Activated effector memory CD4-positive, alpha-beta T cell treated with anti-CD3 and anti-CD28 coated beads, Interleukin-2, amount 50 U/mL, for 16 hours (primary cell): ENCODE data around the gene KMO.

Source experiments
- DNase-seq: peaks from one replicate; pipeline ENCODE4 v3.0.0-alpha.2; 2020

The KMO gene

DNA sequence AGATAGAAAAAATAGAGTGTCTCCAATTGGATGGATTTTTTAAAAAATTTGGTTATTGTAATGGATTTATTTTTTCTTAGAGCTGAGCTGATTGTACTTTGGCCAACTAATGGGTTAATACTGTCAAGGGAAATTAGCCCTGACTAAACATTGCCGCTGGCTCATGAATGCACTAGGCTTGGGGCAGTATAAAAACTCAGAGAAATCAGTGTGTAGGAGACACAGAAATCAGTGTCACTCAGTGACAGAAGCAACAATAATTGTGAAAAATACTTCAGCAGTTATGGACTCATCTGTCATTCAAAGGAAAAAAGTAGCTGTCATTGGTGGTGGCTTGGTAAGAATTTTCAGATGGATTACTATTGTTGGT lies at the start of gene KMO:
KMO (plus strand) TSS at position 217 of the 370 bp plus-strand sequence; CDS start at position 284, 67 bp downstream.
- DNase-seq, result no peak

DNA sequence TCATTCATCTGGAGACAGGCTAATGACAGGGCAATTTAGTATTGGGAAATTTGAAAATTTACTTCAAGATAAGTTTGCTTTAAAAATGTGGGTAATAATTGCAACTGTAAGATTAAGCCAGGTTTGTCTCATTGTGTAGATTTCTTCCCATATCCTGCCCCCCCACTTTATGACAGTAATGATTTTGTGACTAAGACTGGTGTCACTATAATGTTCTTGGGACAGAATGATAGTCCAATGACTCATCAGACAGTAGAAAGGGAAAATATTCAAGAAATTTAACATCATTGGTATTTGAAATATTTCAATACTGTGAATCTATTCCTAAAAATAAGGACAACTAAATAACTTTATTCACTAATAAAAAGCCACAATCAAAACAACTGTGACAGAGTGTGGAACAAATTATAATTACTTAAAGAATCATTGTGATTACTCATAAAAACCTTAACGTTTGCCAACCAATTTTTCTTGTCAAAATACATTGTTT lies 49.4 kb upstream of the KMO start:
- DNase-seq, result no peak

DNA sequence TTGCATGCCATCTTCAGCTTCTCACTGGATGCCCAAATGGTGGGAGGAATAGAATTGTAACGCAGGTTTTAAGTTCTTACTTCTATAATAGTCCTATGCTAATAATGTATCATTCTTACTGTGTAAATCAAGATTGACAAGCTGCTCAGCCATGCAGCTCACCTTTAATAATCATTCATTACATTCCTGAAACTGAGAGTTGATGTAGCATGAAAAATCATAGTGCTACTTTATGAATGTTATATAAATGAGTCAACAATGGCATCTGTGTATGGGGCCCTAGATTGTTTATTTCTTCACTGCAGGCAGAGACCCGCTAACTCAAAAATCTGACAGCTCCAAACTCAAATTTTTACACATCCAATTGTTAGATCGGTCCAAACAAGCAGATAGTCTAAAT lies 47.0 kb upstream of the KMO start:
- no peak for DNase-seq

DNA sequence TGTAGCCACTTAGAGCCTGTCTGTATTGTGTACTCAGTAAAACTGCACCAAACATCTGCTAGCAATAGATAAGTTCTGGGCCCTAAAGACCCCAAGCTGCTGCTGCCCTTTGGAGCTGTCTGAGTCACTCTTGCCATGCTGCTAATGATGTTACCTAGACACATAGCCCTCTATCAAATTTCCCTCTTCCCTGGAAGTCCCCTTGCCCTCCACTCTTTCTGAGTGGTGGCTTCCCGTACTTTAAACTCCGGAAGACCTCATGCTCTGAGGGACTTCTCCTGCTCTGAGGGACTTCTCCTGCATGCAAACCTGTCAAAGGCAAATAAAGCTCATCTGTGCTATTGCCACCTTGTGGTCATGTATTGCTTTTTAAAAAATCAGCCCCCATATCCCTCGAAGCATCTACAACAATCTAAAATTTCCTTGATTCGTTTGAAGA lies 46.6 kb upstream of the KMO start:
- DNase-seq, result no peak

DNA sequence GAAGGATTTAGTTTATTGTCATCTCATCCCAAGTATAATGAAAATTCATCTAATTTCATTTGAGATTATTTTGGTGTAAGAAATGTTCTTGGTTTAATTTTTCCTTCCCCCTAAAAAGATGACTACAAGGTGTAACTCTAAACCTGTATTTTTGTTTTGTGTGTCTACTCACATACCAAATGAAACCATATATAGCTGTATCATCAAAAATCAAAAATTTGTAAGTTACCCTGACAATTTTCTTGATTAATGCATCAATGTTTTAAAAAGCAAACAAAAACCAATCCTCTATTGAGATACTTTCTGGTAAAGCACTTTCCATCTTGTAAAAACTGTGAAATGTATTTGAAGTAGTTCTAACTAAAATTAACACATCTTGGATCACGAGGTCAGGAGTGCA lies 43.4 kb upstream of the KMO start:
- DNase-seq, result no peak

DNA sequence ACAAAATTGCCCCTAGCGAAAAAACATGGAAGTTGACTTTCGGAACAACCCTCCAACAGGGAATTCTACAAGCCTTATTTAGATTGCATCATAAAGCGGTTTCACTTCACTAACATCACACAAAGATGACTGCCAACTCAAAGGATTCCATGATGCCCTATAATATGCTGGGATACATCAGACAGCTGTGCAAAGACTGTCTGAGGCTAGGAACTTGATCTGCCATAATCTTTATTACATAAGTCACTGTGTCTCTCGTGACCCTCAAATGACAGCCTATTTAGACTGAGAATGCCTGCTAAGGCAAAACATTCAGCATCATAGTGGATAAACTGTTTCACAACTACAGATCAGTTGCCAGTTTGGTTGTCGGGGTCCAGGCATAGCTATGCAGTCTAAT lies 36.4 kb upstream of the KMO start:
- DNase-seq, result no peak

DNA sequence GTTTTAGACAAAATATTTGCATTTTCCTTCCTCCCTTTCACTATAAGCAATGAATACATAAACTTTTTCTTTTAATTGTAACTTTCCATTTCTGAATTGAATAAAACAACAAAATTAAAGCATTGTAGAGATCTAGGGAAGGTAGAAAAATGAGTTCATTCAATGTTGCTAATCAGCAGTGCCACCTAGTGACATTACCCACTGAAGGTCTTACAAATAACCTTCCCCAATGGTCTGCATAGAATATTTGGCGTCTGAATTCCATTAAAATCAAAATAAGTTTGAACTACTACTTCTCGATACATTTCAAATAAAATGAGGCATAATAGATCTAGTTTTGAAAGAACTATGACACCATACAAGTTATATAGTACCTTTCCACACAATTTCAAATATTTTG lies 32.3 kb upstream of the KMO start:
- no peak for DNase-seq

DNA sequence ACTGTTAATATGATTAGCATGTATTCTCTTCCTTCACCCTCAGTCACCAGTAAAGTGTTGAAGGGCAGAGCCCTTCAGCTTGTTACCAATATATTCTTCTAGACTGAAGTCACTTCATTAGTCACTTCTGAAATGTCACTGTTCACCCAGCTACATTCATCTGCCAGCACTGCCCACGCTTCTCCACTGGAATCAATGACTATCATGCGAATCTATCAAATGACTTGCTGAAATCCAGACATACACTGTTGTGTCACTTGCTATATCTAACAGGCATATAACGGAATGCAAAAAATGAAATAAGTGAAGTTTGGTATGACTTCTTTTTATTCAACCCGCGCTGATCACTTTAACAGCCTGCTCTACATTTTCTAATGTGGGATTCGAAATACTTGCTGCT lies 28.7 kb upstream of the KMO start:
- no peak for DNase-seq

DNA sequence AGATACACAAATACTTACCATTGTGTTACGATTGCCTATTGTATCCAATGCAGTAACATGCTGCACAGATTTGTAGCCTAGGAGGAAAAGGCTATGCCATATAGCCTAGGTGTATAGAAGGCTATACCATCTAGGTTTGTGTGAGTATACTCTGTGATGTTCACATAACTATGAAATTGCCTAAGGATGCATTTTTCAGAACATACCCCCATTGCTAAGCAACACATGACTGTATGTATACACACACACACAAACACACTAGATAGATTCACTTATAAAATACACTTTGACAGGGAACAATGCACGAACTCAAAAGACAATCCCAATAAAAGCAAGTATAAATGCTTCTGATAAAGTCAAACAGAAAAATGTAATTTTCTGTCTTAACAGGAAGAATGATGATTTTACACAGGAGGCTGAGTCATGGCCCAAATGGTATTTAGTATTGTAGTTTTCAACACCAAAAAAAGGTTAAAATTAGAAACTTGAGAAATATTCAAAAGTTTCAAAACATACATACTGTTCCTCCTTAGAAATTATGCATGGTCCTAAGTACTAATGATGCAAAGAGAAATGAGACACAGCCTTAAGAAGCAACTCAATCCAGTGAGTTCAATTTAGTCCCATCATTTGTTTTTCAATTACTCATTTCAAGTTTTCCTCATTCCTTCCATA lies 24.9 kb upstream of the KMO start:
- no peak for DNase-seq

DNA sequence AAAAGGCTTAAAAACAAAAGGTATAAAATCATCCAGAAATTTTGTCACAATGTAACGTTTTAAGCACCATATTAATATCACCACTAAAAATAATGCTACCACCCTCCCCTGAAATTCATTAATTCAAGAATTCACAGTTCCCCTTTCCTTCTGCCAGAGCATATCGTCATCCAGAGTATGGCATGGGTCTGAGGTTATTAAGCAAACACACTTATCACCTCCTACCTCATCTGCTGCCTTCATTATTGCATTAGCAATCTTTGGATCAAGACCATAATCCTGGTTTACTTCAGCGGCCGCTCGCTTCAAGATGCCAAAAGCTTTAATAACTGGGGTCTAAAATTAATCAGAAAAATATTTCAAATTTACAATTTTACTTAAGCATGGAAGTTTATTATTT lies 18.8 kb upstream of the KMO start:
- no peak for DNase-seq

DNA sequence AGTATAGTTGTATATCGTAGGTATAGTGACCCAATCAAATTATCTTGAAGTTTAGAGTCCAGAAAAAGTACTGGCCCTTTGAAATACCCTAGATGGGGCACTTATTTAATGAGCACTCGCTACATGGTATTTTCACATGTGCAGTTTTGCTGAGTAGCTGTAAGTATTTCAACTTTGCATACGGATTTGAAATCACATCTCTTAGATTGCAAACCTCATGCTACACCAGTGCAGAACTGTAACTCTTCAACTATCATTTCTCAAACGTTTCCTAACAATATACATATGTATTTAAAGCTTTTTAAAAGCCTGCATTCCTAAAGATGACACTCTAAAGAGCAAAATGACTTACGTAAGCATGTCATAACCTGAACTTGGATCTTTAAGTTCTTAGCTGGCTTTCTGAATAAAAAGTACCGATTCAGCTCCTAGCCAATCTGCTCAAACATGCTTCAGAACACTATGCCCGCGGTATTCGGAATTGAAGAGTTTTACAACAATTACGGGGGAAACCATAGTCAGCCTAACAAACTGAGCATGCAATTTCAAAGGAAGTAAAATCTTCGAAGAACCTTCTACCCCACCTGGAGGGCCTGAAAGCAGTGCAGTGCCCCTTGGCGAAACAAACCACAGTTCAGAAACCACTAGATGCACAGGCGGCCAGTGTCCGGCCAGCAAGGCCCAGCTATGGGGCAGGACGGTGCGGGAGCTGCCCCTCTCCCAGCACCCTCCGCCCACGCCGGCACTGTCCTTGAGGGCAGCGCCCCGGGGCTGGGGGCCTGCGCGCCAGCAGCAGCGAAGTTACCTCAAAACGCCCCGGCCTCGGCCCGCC lies 13.5 kb upstream of the KMO start:
- DNase-seq, result no peak

DNA sequence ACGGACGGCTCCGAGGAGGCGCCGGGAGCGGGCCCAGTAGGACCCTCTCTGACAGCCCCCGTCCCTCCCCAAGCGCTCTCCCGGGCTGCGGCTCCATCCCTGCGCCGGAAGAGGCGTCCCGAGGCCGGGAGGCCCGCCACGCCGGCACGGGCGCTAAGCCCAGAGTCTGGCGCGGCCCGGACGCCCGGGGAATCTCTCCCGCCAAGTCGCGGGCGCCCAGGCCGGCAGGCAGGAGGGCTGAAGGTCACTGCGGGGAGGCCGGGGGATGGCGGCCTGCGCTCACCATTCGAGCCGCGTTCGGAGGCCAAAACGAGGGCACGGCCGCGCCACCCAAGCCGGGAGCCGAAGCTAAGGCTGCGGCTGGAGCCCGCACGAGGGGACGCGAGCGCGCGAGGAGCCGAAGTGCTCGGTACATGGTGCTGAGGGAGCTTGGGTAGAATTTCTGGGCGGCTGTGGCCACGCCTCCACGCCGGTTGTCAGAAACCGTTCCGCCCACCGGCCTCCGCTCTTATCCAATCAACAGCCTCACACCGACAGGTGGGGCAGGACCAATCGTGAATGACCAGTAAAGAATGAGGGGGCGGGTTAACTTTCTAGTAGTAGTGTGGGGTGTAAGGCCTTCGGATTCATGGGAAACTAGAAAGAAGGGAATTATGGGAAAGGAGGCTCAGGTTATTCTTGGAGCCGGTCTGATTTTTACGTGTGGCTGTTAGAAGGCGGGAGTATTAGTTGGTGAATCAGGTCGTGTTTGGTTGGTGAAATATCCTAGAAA lies 12.7 kb upstream of the KMO start, which contains the start of gene FH:
FH (minus strand) TSS at position 448 of the 772 bp plus-strand sequence; CDS start at position 415, 33 bp downstream.
- DNase-seq, result peak; percentile 97

DNA sequence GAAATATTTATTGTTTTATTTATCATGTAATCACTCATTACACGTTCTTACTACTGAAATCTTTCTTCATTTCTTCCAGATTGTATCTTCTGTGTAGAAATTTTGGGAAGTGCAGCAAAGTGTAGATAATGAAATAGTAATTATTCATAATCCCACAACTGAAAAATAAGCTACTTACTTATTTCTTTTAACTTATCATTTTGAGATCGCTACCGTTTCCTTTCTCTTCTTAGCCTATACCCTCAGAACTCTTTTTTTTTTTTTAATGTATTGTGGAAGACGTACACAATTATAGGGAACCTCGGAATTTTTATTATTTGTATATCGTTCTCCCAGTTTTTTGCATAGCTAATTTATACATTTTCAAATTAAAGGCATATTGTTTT lies 12.1 kb upstream of the KMO start:
- no peak for DNase-seq

DNA sequence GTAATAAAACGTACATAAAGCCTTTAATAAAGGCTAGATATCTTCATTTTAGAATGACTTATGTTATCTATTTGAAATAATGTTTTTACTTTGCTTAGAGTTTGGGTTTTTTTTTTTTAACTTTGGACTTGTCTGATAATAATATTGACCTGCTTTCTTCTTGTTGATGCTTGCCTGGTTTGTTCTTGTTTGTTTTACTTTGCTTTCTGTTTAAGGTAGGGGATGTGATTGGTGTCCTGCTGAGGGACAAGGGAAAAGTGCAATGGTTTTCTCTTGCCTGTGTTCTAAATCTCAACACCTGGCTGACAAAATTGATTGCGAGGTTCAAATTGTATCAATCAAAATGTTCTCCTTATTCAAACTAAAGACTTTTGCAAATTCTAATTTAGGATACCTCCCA lies 10.5 kb upstream of the KMO start:
- DNase-seq, result no peak

DNA sequence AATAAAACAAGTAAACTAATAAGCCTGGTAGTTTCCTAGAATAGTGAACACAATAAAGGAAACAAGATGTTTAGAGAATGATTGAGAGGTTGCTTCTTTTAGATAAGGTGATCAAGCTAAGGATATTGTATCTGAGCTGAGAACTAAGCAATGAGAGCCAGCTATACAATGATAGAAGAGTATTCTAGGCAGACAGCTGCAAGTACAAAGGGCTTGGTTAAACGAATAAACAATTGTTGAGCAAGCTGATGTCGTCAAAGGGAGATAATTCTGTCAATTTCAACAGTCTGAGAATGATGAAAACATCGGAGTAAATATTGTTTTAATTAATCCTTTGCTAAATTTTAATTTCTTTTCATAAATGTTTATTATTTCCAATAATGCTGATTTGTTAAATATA lies 7.2 kb upstream of the KMO start:
- no peak for DNase-seq

DNA sequence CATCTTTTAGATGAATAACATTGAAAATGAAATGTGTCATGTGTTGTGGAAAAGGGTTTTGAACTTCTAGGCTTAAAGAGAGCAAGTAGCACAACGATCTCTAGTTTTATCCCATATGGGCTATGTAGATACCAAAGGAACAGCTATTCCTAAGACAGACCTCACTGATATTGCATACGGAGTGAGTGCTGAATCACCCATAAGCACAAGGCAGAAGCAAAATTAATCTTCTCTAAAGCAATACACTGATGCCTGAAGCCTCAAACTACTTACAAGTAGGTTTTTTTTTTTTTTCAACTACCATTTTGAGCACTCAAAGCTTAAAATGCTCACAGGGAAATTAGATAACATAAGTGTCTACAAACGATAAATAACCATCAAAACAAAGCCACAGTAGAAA lies 5.0 kb upstream of the KMO start:
- no peak for DNase-seq

DNA sequence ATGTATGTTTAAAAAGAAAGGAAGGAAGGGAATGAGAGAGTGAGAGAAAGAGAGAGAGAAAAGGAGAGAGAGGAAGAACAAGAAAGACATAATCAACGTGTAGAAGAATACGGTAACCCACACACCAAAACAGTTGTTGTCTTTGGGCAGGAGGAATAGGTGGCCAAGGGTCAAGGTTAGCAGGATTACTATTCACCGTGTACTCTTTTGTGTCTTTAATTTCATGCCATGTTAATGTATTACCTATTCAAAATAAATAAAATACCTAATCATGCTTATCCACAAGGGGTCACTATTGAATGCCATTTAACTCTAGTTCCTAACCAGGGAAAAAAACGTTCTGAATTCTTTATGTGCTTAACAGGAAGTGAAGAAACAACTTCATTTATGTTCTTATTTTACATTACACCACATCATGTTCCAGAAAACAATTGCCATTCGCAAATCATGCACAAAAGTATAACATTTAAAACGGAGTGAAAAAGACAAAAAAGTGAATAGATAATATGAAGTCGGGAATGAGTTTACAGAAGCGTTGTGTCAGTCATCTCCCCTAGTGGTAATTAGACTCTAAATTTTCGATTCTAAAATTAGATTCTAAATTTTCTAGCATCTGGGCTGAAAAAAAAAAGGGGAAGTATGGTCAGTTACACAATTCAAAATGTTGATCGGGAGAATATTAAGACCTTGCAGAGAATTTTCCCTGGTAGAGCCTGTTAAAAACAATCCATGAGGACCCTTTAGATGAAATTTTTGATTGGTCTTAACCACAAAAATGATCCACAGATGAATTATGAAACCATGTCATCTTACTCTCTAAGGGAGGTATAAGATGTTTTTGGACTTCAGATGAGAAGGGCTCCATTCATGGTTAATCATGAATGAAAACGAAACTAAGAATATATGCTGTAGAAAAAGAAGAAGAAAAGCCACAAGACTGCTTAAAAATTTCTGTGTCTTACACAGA lies 700 bp upstream of the KMO start:
- no peak for DNase-seq

DNA sequence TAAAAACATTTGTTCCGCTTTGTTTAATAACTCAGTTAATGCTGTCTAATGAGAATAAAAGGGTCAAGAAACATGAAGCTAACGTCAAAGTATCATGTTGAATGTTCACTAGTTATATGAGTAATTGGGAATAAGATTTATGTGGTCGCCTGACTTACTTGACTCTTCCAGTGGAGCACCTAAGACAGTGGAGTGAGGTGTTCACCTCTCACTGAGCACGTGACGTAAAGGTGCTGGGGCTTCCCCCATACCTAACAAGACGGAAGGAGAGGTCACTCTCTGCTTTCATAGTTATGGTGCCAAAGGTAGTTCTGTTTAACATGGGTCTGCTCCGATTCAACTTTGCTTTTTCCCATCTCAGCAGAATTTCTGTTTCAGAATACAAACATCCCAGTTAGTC lies 686 bp downstream of the KMO start:
- no peak for DNase-seq

DNA sequence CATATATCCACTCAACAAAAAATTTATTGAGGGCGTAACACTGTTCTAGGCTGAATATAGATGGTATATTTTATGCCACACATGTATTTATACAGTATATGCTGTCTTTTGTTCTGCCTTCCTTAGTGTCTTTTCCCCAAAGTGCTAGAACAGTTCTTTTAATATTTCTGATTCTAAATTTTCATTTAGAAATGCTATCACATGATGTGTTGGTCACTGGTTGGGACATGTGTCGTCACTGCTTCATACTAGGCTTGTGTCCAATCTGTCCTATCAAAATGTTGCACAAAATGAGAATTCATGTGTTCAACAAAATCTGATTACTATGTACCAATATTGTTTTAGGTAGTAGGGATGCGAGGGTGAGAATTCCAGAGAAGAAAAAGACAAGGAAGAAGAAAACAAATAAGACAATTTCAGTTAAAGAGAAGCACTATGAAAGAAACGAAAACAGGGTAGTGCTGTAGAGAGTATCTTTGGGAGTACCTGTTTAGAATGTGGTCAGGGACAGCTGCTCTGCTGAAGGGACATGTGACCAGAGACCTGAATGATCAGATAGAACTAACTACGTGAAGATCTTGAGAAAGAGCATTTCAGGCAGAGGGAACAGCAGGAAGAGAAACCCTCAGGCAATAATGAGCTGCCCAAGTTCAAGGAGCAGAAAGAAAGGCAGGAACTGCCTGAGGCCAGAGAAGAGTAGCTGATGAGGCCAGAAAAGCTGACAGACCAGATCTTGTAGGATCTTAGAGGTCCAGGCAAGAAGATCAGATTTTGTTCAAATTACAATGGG lies 1.3 kb downstream of the KMO start:
- DNase-seq, result no peak

DNA sequence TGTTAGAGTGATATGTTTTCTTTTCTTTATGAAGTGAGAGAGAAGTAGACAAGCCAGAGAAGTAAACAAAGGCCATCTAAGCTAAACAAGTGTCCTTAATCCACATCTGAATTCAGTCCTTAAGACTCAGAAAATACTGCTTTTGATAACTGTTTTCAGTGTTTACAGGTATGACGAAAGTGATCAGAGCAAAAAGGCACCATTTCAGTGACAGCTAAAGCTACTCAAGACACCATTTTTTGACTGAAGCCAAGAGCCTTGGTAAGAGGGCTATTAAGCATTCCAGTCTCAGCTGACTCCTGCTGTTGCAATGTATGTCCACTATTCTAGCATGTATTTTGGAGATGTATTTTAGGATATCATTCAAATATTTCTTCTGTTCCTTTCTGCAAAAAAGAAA lies 4.1 kb downstream of the KMO start:
- DNase-seq, result no peak

DNA sequence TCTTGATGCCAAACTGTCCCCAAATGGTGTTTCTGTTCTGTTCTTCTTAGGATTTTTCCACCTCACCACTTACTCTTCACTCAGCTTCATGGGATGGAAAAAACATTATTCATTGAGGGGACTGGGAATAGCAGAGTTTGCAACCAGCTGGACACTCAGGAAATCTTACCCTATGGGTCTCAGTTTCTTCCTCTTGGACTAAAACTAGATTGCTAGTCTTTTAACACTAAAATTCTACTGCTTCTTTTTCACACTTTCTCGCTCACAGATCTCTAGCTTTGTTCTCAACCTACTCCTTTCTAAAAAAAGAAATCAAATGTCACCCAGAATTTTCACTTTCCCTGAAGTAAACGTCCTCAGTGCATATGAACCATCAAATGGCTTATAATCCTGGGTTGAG lies 4.8 kb downstream of the KMO start:
- DNase-seq, result no peak
